ENCODE results near the gene MCCD1.
"Not testable (repeated sequence)": the region's sequence is repeated elsewhere in the genome, so short reads cannot be mapped to it uniquely, and the experiment has no call there.

Gene MCCD1

GRCh38 chr6:31499648-31500047, 29.1 kb upstream of the MCCD1 start:
- no CpG with 5 or more reads among the region's 2 CpGs for WGBS (ENCODE audit: extremely low coverage, insufficient coverage, insufficient read length)
- not testable (repeated sequence) for H2BK12ac ChIP-seq (ENCODE audit: low read length); H2AFZ ChIP-seq (ENCODE audit: insufficient read depth, low read length, poor library complexity)

DNA sequence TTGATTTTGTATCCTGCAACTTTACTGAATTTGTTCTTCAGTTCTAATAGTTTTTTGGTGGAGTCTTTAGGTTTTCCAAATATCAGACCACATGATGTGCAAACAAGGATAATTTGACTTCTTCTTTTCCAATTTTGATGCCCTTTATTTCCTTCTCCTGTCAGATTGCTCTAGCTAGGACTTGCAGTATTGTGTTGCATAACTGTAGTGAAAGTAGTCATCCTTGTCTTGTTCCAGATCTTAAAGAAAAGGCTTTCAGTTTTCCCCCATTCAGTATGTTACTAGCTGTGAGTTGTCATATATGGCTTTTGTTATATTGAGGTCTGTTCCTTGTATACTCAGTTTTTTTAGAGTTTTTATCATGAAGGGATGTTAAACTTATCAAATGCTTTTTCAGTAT, 26.2 kb upstream of the MCCD1 start:
- Histone ChIP-seq H3K14ac (ENCODE audit: low read length) (no peak overlapping the region), H3K4me2 (ENCODE audit: low read length) (no peak overlapping the region), H3K9me3 (ENCODE audit: insufficient read depth, low read depth, low read length) (no peaks in the 10 kb centered on the region), H2BK5ac (ENCODE audit: low read depth, low read length, poor library complexity) (no peak overlapping the region), H3K23ac (ENCODE audit: low read length) (no peak overlapping the region), H2BK12ac (ENCODE audit: low read length) (no peak overlapping the region), H3K36me3 (ENCODE audit: control insufficient read depth in 1 of 2, insufficient read depth in 2 of 2, low read length in 2 of 2) (no peaks in the 10 kb centered on the region), H3K4me3 (ENCODE audit: low read depth, low read length) (no peak overlapping the region), H4K12ac (ENCODE audit: low read depth, low read length) (no peak overlapping the region), H2BK120ac (ENCODE audit: insufficient read depth, low read length, poor library complexity) (no peak overlapping the region), H3K79me2 (ENCODE audit: control insufficient read depth, insufficient read depth, low read length, poor library complexity) (no peaks in the 10 kb centered on the region), H3K27me3 (ENCODE audit: insufficient read depth, low read length) (peaks cover 14% of the 10 kb centered on the region), H3K79me1 (ENCODE audit: low read length) (no peaks in the 10 kb centered on the region), H2AFZ (ENCODE audit: insufficient read depth, low read length, poor library complexity) (no peak overlapping the region), H4K91ac (ENCODE audit: low read depth, low read length) (no peak overlapping the region), H3K9ac (ENCODE audit: low read length) (no peak overlapping the region), H4K8ac (ENCODE audit: low read depth, low read length) (no peak overlapping the region), H3K27ac (ENCODE audit: low read depth, low read length) (no peak overlapping the region), H3K4me1 (ENCODE audit: control insufficient read depth in 1 of 2, insufficient read depth in 2 of 2, low read length in 2 of 2) (peaks cover 0 to 5% of the 10 kb centered on the region in 2 experiments), H3K4ac (ENCODE audit: low read depth, low read length) (no peak overlapping the region), H3K18ac (ENCODE audit: low read length) (no peak overlapping the region), H2AK5ac (ENCODE audit: low read length) (no peak overlapping the region)
- DNase-seq: no peak

More at GRCh38 chr6:31499648-31500047, 29.1 kb upstream of the MCCD1 start:
- peaks cover 20% of the 10 kb centered on the region for H3K27me3 ChIP-seq (ENCODE audit: insufficient read depth, low read length)
- H3K18ac ChIP-seq (ENCODE audit: low read length); H4K8ac ChIP-seq (ENCODE audit: low read depth, low read length); H2AK5ac ChIP-seq (ENCODE audit: low read length); H3K79me2 ChIP-seq (ENCODE audit: control insufficient read depth, insufficient read depth, low read length, poor library complexity); H3K4me2 ChIP-seq (ENCODE audit: low read length); H3K4me3 ChIP-seq (ENCODE audit: low read depth, low read length); DNase-seq; H3K4ac ChIP-seq (ENCODE audit: low read depth, low read length); H3K23ac ChIP-seq (ENCODE audit: low read length); H2BK5ac ChIP-seq (ENCODE audit: low read depth, low read length, poor library complexity); H3K4me1 ChIP-seq (ENCODE audit: control insufficient read depth in 1 of 2, insufficient read depth in 2 of 2, low read length in 2 of 2); H3K9me3 ChIP-seq (ENCODE audit: insufficient read depth, low read depth, low read length); H2BK120ac ChIP-seq (ENCODE audit: insufficient read depth, low read length, poor library complexity); H4K12ac ChIP-seq (ENCODE audit: low read depth, low read length); H4K91ac ChIP-seq (ENCODE audit: low read depth, low read length); H3K79me1 ChIP-seq (ENCODE audit: low read length); H3K14ac ChIP-seq (ENCODE audit: low read length); H3K36me3 ChIP-seq (ENCODE audit: control insufficient read depth in 1 of 2, insufficient read depth in 2 of 2, low read length in 2 of 2); H3K27ac ChIP-seq (ENCODE audit: low read depth, low read length); H3K9ac ChIP-seq (ENCODE audit: low read length): not testable (repeated sequence)

DNA sequence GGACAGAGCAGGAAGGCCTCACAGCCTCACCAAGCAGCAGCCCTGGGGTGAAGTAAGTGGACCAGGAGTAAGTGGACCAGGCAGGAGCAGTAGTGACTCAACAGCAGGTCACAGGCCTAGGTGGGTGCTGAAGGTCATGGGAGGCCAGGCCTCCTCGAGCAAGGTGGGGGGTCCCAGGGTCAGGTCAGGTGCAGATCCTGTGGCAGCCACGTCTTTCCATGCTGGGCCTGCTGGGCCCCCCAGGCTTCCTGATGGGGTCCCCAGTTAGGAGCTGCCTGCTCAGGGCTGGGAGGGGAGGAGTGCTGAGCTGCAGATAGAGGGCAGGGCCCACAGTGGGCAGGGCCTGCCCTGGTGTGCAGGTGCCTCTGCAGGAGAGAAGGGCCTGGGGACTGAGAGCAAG, 19.7 kb upstream of the MCCD1 start:
- not testable (repeated sequence) for H3K18ac ChIP-seq (ENCODE audit: low read length); H3K14ac ChIP-seq (ENCODE audit: low read length); H2AK5ac ChIP-seq (ENCODE audit: low read length); H3K79me1 ChIP-seq (ENCODE audit: low read length); H4K8ac ChIP-seq (ENCODE audit: low read depth, low read length); H2BK5ac ChIP-seq (ENCODE audit: low read depth, low read length, poor library complexity); H4K12ac ChIP-seq (ENCODE audit: low read depth, low read length); H3K4ac ChIP-seq (ENCODE audit: low read depth, low read length); H2BK12ac ChIP-seq (ENCODE audit: low read length); H3K4me3 ChIP-seq (ENCODE audit: low read depth, low read length); H2BK120ac ChIP-seq (ENCODE audit: insufficient read depth, low read length, poor library complexity); H4K91ac ChIP-seq (ENCODE audit: low read depth, low read length); H3K4me2 ChIP-seq (ENCODE audit: low read length); H3K9me3 ChIP-seq (ENCODE audit: insufficient read depth, low read depth, low read length); H3K4me1 ChIP-seq (ENCODE audit: control insufficient read depth in 1 of 2, insufficient read depth in 2 of 2, low read length in 2 of 2); DNase-seq; H3K27me3 ChIP-seq (ENCODE audit: insufficient read depth, low read length); H3K9ac ChIP-seq (ENCODE audit: low read length); H3K27ac ChIP-seq (ENCODE audit: low read depth, low read length); H3K36me3 ChIP-seq (ENCODE audit: control insufficient read depth in 1 of 2, insufficient read depth in 2 of 2, low read length in 2 of 2); H3K79me2 ChIP-seq (ENCODE audit: control insufficient read depth, insufficient read depth, low read length, poor library complexity); H2AFZ ChIP-seq (ENCODE audit: insufficient read depth, low read length, poor library complexity); H3K23ac ChIP-seq (ENCODE audit: low read length)
- WGBS (ENCODE audit: extremely low coverage, insufficient coverage, insufficient read length): no CpG with 5 or more reads among the region's 2 CpGs

GRCh38 chr6:31510007-31510406, 18.8 kb upstream of the MCCD1 start:
- Histone ChIP-seq H2AFZ (ENCODE audit: insufficient read depth, low read length, poor library complexity) (no peak overlapping the region), H3K79me2 (ENCODE audit: control insufficient read depth, insufficient read depth, low read length, poor library complexity) (no peaks in the 10 kb centered on the region), H3K79me1 (ENCODE audit: low read length) (no peaks in the 10 kb centered on the region), H3K18ac (ENCODE audit: low read length) (no peak overlapping the region), H2AK5ac (ENCODE audit: low read length) (no peak overlapping the region), H2BK5ac (ENCODE audit: low read depth, low read length, poor library complexity) (no peak overlapping the region), H3K27me3 (ENCODE audit: insufficient read depth, low read length) (no peaks in the 10 kb centered on the region), H3K4me3 (ENCODE audit: low read depth, low read length) (no peak overlapping the region), H2BK12ac (ENCODE audit: low read length) (no peak overlapping the region), H4K91ac (ENCODE audit: low read depth, low read length) (no peak overlapping the region), H3K4me1 (ENCODE audit: control insufficient read depth in 1 of 2, insufficient read depth in 2 of 2, low read length in 2 of 2) (no peaks in the 10 kb centered on the region), H3K27ac (ENCODE audit: low read depth, low read length) (no peak overlapping the region), H3K4ac (ENCODE audit: low read depth, low read length) (no peak overlapping the region), H3K14ac (ENCODE audit: low read length) (no peak overlapping the region), H4K12ac (ENCODE audit: low read depth, low read length) (no peak overlapping the region), H3K9me3 (ENCODE audit: insufficient read depth, low read depth, low read length) (peaks cover 2% of the 10 kb centered on the region), H3K36me3 (ENCODE audit: control insufficient read depth in 1 of 2, insufficient read depth in 2 of 2, low read length in 2 of 2) (peaks cover 0 to 2% of the 10 kb centered on the region in 2 experiments), H3K9ac (ENCODE audit: low read length) (no peak overlapping the region), H2BK120ac (ENCODE audit: insufficient read depth, low read length, poor library complexity) (no peak overlapping the region), H4K8ac (ENCODE audit: low read depth, low read length) (no peak overlapping the region), H3K4me2 (ENCODE audit: low read length) (no peak overlapping the region), H3K23ac (ENCODE audit: low read length) (no peak overlapping the region)
- no CpG with 5 or more reads among the region's 4 CpGs for WGBS (ENCODE audit: extremely low coverage, insufficient coverage, insufficient read length)
- DNase-seq: peak; percentile 81 to 89

All from trophoblast cell (in vitro differentiated cells and primary cell).